ENCODE data around the gene CYTH2. TPM values are rescaled to one million over a fixed set of nuclear protein-coding genes. Genes with fewer than 3 reads are reported as not detected.

The CYTH2 gene
- total RNA-seq, 1 donor from 2014 or later = 83.5 TPM

GRCh38 chr19:48511800-48512503, 42.8 kb downstream of the CYTH2 start, which contains the start of gene LMTK3:
TSS of gene LMTK3 (minus strand) at chr19:48511835. CDS start at chr19:48511576, 259 bp downstream.
- Histone ChIP-seq H3K27ac (peak within 1 kb of the TSS in 1 of 2 donors; percentile 24), H3K4me3 (peak within 1 kb of the TSS; percentile 45 to 59), H3K36me3 (no peaks in the 10 kb centered on the region), H3K9me3 (no peaks in the 10 kb centered on the region), H3K4me1 (peaks cover 0 to 15% of the 10 kb centered on the region in 2 donors), H3K27me3 (peaks cover 4% of the 10 kb centered on the region)
- TF ChIP-seq, protein P1, sequence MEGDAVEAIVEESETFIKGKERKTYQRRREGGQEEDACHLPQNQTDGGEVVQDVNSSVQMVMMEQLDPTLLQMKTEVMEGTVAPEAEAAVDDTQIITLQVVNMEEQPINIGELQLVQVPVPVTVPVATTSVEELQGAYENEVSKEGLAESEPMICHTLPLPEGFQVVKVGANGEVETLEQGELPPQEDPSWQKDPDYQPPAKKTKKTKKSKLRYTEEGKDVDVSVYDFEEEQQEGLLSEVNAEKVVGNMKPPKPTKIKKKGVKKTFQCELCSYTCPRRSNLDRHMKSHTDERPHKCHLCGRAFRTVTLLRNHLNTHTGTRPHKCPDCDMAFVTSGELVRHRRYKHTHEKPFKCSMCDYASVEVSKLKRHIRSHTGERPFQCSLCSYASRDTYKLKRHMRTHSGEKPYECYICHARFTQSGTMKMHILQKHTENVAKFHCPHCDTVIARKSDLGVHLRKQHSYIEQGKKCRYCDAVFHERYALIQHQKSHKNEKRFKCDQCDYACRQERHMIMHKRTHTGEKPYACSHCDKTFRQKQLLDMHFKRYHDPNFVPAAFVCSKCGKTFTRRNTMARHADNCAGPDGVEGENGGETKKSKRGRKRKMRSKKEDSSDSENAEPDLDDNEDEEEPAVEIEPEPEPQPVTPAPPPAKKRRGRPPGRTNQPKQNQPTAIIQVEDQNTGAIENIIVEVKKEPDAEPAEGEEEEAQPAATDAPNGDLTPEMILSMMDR (IDR thresholded peaks at IDR 0.05) = no peak
- peak in 1 of 2 donors; percentile 65 for DNase-seq (ENCODE audit: low spot score in 2 of 2)
- intact Hi-C loops (cut with DNase I) = loop anchor here (1.0 kb wide), 1 partner anchor 19 kb away; no protein-coding TSS in a partner anchor

GRCh38 chr19:48512504-48513288, 43.5 kb downstream of the CYTH2 start:
- no peak for DNase-seq (ENCODE audit: low spot score in 2 of 2)
- H3K4me3 ChIP-seq = peak overlapping the region in 1 of 2 donors; percentile 64
- H3K27ac ChIP-seq = no peak overlapping the region
- H3K27me3 ChIP-seq = peaks cover 4% of the 10 kb centered on the region
- TF ChIP-seq, protein P1 (IDR thresholded peaks at IDR 0.05) = no peak
- H3K4me1 ChIP-seq = peaks cover 0 to 15% of the 10 kb centered on the region in 2 donors
- no peaks in the 10 kb centered on the region for H3K36me3 ChIP-seq
- intact Hi-C loops (cut with DNase I) = no loop called here
- H3K9me3 ChIP-seq = no peaks in the 10 kb centered on the region

GRCh38 chr19:48513289-48514122, 44.3 kb downstream of the CYTH2 start:
- DNase-seq (ENCODE audit: low spot score in 2 of 2) = peak in 1 of 2 donors; percentile 82
- peaks cover 4% of the 10 kb centered on the region for H3K27me3 ChIP-seq
- TF ChIP-seq, protein P1 (IDR thresholded peaks at IDR 0.05) = no peak
- H3K9me3 ChIP-seq = no peaks in the 10 kb centered on the region
- peak overlapping the region; percentile 58 to 64 for H3K4me3 ChIP-seq
- H3K27ac ChIP-seq = no peak overlapping the region
- intact Hi-C loops (cut with DNase I) = no loop called here
- H3K36me3 ChIP-seq = no peaks in the 10 kb centered on the region
- H3K4me1 ChIP-seq = peaks cover 0 to 15% of the 10 kb centered on the region in 2 donors

DNA sequence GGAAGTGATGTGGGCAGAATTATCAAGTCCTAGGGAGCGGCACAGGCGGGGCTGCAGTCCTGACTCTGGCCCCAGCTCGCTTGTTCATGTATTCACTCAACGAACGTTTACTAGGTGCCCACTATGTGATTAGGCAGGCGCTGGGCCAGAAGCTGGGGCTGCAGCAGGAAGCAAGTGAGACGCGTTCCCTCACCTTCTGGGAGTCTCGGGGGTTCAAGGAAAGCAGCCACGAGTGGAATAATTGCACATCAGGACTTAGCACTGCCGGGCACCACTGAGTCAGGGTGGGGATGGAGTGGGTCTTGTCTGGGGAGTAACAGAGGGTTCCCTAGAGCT, 44.9 kb downstream of the CYTH2 start:
- Histone ChIP-seq H3K27ac (no peak overlapping the region), H3K4me3 (peak overlapping the region; percentile 58 to 64), H3K36me3 (no peaks in the 10 kb centered on the region), H3K4me1 (peaks cover 0 to 15% of the 10 kb centered on the region in 2 donors), H3K27me3 (peaks cover 4% of the 10 kb centered on the region), H3K9me3 (no peaks in the 10 kb centered on the region)
- TF ChIP-seq, protein P1 (IDR thresholded peaks at IDR 0.05) = no peak
- DNase-seq (ENCODE audit: low spot score in 2 of 2) = no peak
- intact Hi-C loops (cut with DNase I) = no loop called here

- no peaks in the 10 kb centered on the region for H3K36me3 ChIP-seq
- no peak for DNase-seq (ENCODE audit: low spot score in 2 of 2)
Observed at GRCh38 chr19:48516536-48516935, 47.4 kb downstream of the CYTH2 start.

More at GRCh38 chr19:48516536-48516935, 47.4 kb downstream of the CYTH2 start:
- H3K4me1 ChIP-seq = peaks cover 0 to 8% of the 10 kb centered on the region in 2 donors
- intact Hi-C loops (cut with DNase I) = no loop called here
- no peak overlapping the region for H3K27ac ChIP-seq
- H3K4me3 ChIP-seq = no peak overlapping the region
- no peaks in the 10 kb centered on the region for H3K27me3 ChIP-seq
- no peaks in the 10 kb centered on the region for H3K9me3 ChIP-seq
- TF ChIP-seq, protein P1 (IDR thresholded peaks at IDR 0.05) = no peak

All from ascending aorta (tissue), 2 donors.